Epithelial cell of proximal tubule (primary cell): ENCODE results near the gene PYDC1. TPM values are rescaled to one million over a fixed set of nuclear protein-coding genes. Genes with fewer than 3 reads are reported as not detected.
"Not testable (repeated sequence)": the region's sequence is repeated elsewhere in the genome, so short reads cannot be mapped to it uniquely, and the experiment has no call there.

Experiments used
- DNase-seq: peaks from one replicate; pipeline ENCODE4 v3.0.0-alpha.2; 2011; ENCODE audit warnings: low read depth
- H3K4me3 ChIP-seq: 2 replicates; pipeline ENCODE4 v1.5.1; 2011; ENCODE audit warnings: low read depth, mild to moderate bottlenecking, low read length
- CTCF ChIP-seq: conservative IDR thresholded peaks from 2 replicates; pipeline ENCODE4 v1.5.1; 2012; ENCODE audit warnings: low read depth, mild to moderate bottlenecking, low read length
- total RNA-seq: library from RNA; depleted of rRNA; stranded (reverse); fragments of >200 nt; gene quantifications from 2 replicates; pipeline ENCODE4 v1.2.3, GENCODE V29; 2015

Gene PYDC1
- total RNA-seq, 1 donor from 2014 or later = not detected

- H3K4me3 ChIP-seq = no peak overlapping the region
- TF ChIP-seq CTCF = no peak
- no peak for DNase-seq
Observed at GRCh38 chr16:31199430-31200041, 17.4 kb downstream of the PYDC1 start.

GRCh38 chr16:31198207-31198882 is 18.6 kb downstream of the PYDC1 start:
- DNase-seq = no peak
- no peak for TF ChIP-seq CTCF
- no peak overlapping the region for H3K4me3 ChIP-seq

- no peak for DNase-seq
- H3K4me3 ChIP-seq = no peak overlapping the region
- no peak for TF ChIP-seq CTCF
Observed at GRCh38 chr16:31196324-31197088, 20.4 kb downstream of the PYDC1 start.

GRCh38 chr16:31195861-31196260 is 21.1 kb downstream of the PYDC1 start:
- not testable (repeated sequence) for H3K4me3 ChIP-seq, DNase-seq

GRCh38 chr16:31194898-31195297 is 22.0 kb downstream of the PYDC1 start:
- no peak overlapping the region for H3K4me3 ChIP-seq
- DNase-seq = no peak
- no peak for TF ChIP-seq CTCF

- H3K4me3 ChIP-seq = no peak overlapping the region
- DNase-seq = no peak
- TF ChIP-seq CTCF = no peak
Observed at GRCh38 chr16:31193874-31194273, 23.1 kb downstream of the PYDC1 start.

- no peak overlapping the region for H3K4me3 ChIP-seq
- TF ChIP-seq CTCF = no peak
- DNase-seq = no peak
Observed at GRCh38 chr16:31192856-31193642, 23.9 kb downstream of the PYDC1 start.
